Measurements from ENCODE around the gene KCNG4. TPM values are rescaled to one million over a fixed set of nuclear protein-coding genes. Genes with fewer than 3 reads are reported as not detected.

KCNG4 gene
- polyA plus RNA-seq, 3 donors = not detected

GRCh38 chr16:84274515-84274914, 34.7 kb upstream of the KCNG4 start:
- Histone ChIP-seq H3K36me3 (replicated peaks in 1 of 2; ENCODE audit: control insufficient read depth in 1 of 2, insufficient read depth in 2 of 2, low read length in 2 of 2) (no peaks in the 10 kb centered on the region), H3K4me3 (replicated peaks in 1 of 3; ENCODE audit: low read depth in 2 of 3, low read length in 3 of 3) (no peak overlapping the region), H3K4me1 (ENCODE audit: control insufficient read depth in 1 of 2, insufficient read depth in 2 of 2, low read length in 2 of 2) (no peaks in the 10 kb centered on the region), H3K27me3 (ENCODE audit: control insufficient read depth in 2 of 2, insufficient read depth in 2 of 2, low read length in 2 of 2) (no peaks in the 10 kb centered on the region), H3K4me2 (replicated peaks; ENCODE audit: extremely low read depth, low read length, poor library complexity, severe bottlenecking) (no peak overlapping the region), H3K27ac (ENCODE audit: low read depth in 1 of 2, low read length in 2 of 2) (no peak overlapping the region), H2AFZ (ENCODE audit: insufficient read depth, low read depth, low read length, poor library complexity, severe bottlenecking) (no peak overlapping the region), H3K79me2 (ENCODE audit: insufficient read depth, low read length) (no peaks in the 10 kb centered on the region), H4K20me1 (ENCODE audit: insufficient read depth, low read length) (no peaks in the 10 kb centered on the region), H3K9me3 (replicated peaks in 1 of 2; ENCODE audit: control insufficient read depth in 1 of 2, insufficient read depth in 1 of 2, low read length in 2 of 2) (no peaks in the 10 kb centered on the region), H3K9ac (ENCODE audit: insufficient read depth, low read length, poor library complexity, severe bottlenecking) (no peak overlapping the region)
- 92% methylated on average over 9 of the region's 9 CpGs for WGBS (ENCODE audit: insufficient coverage)
- TF ChIP-seq CTCF (IDR thresholded peaks at IDR 0.05) = no peak
- no peak for DNase-seq
- no peaks in the 10 kb centered on the region for H3K4me1 Mint-ChIP-seq
- no peak overlapping the region for H3K4me3 Mint-ChIP-seq
- no peaks in the 10 kb centered on the region for H3K9me3 Mint-ChIP-seq
- peaks cover under 1 to 3% (median 1%) of the 10 kb centered on the region in 3 donors for H3K27me3 Mint-ChIP-seq (ENCODE audit: low read depth in 3 of 3)
- no peak overlapping the region for H3K27ac Mint-ChIP-seq
- no peaks in the 10 kb centered on the region for H3K36me3 Mint-ChIP-seq
- intact Hi-C loops (cut with micrococcal nuclease) = loop anchor here (10.0 kb wide), 3 partner anchors 230 to 450 kb away; partner anchors contain the start of gene MEAK7 (in 1 of the 2)

GRCh38 chr16:84272740-84273320, 33.0 kb upstream of the KCNG4 start:
- H3K9me3 Mint-ChIP-seq = no peaks in the 10 kb centered on the region
- Histone ChIP-seq H3K4me2 (replicated peaks; ENCODE audit: extremely low read depth, low read length, poor library complexity, severe bottlenecking) (no peak overlapping the region), H3K36me3 (replicated peaks in 1 of 2; ENCODE audit: control insufficient read depth in 1 of 2, insufficient read depth in 2 of 2, low read length in 2 of 2) (no peaks in the 10 kb centered on the region), H3K27me3 (ENCODE audit: control insufficient read depth in 2 of 2, insufficient read depth in 2 of 2, low read length in 2 of 2) (no peaks in the 10 kb centered on the region), H3K79me2 (ENCODE audit: insufficient read depth, low read length) (no peaks in the 10 kb centered on the region), H4K20me1 (ENCODE audit: insufficient read depth, low read length) (no peaks in the 10 kb centered on the region), H3K4me1 (ENCODE audit: control insufficient read depth in 1 of 2, insufficient read depth in 2 of 2, low read length in 2 of 2) (no peaks in the 10 kb centered on the region), H3K27ac (ENCODE audit: low read depth in 1 of 2, low read length in 2 of 2) (no peak overlapping the region), H3K4me3 (replicated peaks in 1 of 3; ENCODE audit: low read depth in 2 of 3, low read length in 3 of 3) (no peak overlapping the region), H3K9ac (ENCODE audit: insufficient read depth, low read length, poor library complexity, severe bottlenecking) (no peak overlapping the region), H2AFZ (ENCODE audit: insufficient read depth, low read depth, low read length, poor library complexity, severe bottlenecking) (no peak overlapping the region), H3K9me3 (replicated peaks in 1 of 2; ENCODE audit: control insufficient read depth in 1 of 2, insufficient read depth in 1 of 2, low read length in 2 of 2) (no peaks in the 10 kb centered on the region)
- 41% methylated on average over 1 of the region's 1 CpG for WGBS (ENCODE audit: insufficient coverage)
- DNase-seq = no peak
- no peaks in the 10 kb centered on the region for H3K36me3 Mint-ChIP-seq
- no peaks in the 10 kb centered on the region for H3K4me1 Mint-ChIP-seq
- no peak for TF ChIP-seq CTCF (IDR thresholded peaks at IDR 0.05)
- H3K27me3 Mint-ChIP-seq (ENCODE audit: low read depth in 3 of 3) = peaks cover 0 to 3% (median 3%) of the 10 kb centered on the region in 3 donors
- intact Hi-C loops (cut with micrococcal nuclease) = loop anchor here (10.0 kb wide), 3 partner anchors 232 to 452 kb away; partner anchors contain the start of gene MEAK7 (in 1 of the 2)
- no peak overlapping the region for H3K4me3 Mint-ChIP-seq
- no peak overlapping the region for H3K27ac Mint-ChIP-seq
